Pancreas (tissue), 10 donors: ENCODE results near the gene TOB1. TPM values are rescaled to one million over a fixed set of nuclear protein-coding genes. Genes with fewer than 3 reads are reported as not detected.

ENCODE experiments used
- ATAC-seq, 4 donors: fragments of 200-7000 bp; cut with Tn5 transposase; one replicate each; pipeline versions ENCODE4 v1.8.0 to v1.9.1; 2020; ENCODE audit warnings: mild to moderate bottlenecking in 4 of 4, moderate library complexity in 4 of 4
- DNase-seq, 6 donors: peaks; one replicate each; pipeline ENCODE4 v3.0.0-alpha.2; 2020
- FAIRE-seq: peaks from 2 replicates; lab custom pipeline; 2012; peaks lifted over from hg19 to GRCh38; lab: Jason Lieb, UNC
- H3K27ac ChIP-seq, 4 donors: fragments of 200-600 bp; sonication (generic); 1 replicate in 3 of 4; 2 replicates in 1 of 4; pipeline versions ENCODE4 v1.5.0 to v1.8.0; 2020
- H3K27me3 ChIP-seq, 4 donors: fragments of 200-600 bp; one replicate each; pipeline ENCODE4 v1.8.0; 2021
- H3K36me3 ChIP-seq, 3 donors: fragments of 200-600 bp; sonication (generic) in 1 of 3; one replicate each; pipeline versions ENCODE4 v1.5.0 to v1.8.0; 2020 to 2021
- H3K4me1 ChIP-seq, 3 donors: fragments of 200-600 bp; one replicate each; pipeline ENCODE4 v1.8.0; 2021
- H3K4me3 ChIP-seq, 4 donors: fragments of 200-600 bp; sonication (generic) in 2 of 4; one replicate each; pipeline versions ENCODE4 v1.5.0 to v1.8.0; 2020 to 2021
- H3K9me3 ChIP-seq, 4 donors: fragments of 200-600 bp; one replicate each; pipeline ENCODE4 v1.8.0; 2021
- WGBS, 2 donors: extraction: QIAGEN DNeasy Blood & Tissue Kit; methylation state at CpG; one replicate each; pipeline ENCODE4 v1.1.7; 2013; 5-methylcytosine and 5-hydroxymethylcytosine counted together
- intact Hi-C, 3 donors: fragments of 100-400 bp; cut with DNase I; formaldehyde crosslinking; loops; one replicate each; pipeline versions ENCODE4 v1.11.1 to v1.14.2; 2022
- polyA plus RNA-seq, 2 donors: library from polyadenylated mRNA; stranded (reverse); fragments of 200-250 nt; gene quantifications; one replicate each; pipeline ENCODE4 v1.2.3, GENCODE V29; 2013
- total RNA-seq, 6 donors: library from RNA; stranded (reverse); fragmentation: NEBNext Ultra II Directional in 4 of 6; extraction: Animal tissue kit (Norgen Biotek cat#: 25700) in 4 of 6; gene quantifications; one replicate each; pipeline versions ENCODE4 v1.2.1 to v1.2.4, GENCODE V29; 2021 to 2023
- TF ChIP-seq, protein P1 (sequence below), 4 donors: fragments of 200-600 bp; sonication (generic) in 3 of 4; IDR thresholded peaks; one replicate each; pipeline versions ENCODE4 v1.5.0 to v1.8.0; 2021; ENCODE audit warnings: antibody characterized with exemption in 4 of 4
- donor health status: healthy with polysubstance abuse.
- donor health status: DM: no; HTN: no; CAD: no; lungs with moderate emphysema.
- donor health status: DM: no; HTN: no; CAD: no.
- donor health status: control.
- donor health status: control.
- donor health status: Bipolar disorder and iron deficiency.
- donor health status: DM: yes; HTN: yes; CAD: no.
- donor health status: DM: no; HTN: no; CAD: no.
- donor health status: DM: no; HTN: no; CAD: no.
- donor health status: DM: yes; HTN: yes; CAD: no.

Gene TOB1
- total and polyA plus RNA-seq, 8 donors = 33.1 to 157 (median 78.3) TPM

DNA sequence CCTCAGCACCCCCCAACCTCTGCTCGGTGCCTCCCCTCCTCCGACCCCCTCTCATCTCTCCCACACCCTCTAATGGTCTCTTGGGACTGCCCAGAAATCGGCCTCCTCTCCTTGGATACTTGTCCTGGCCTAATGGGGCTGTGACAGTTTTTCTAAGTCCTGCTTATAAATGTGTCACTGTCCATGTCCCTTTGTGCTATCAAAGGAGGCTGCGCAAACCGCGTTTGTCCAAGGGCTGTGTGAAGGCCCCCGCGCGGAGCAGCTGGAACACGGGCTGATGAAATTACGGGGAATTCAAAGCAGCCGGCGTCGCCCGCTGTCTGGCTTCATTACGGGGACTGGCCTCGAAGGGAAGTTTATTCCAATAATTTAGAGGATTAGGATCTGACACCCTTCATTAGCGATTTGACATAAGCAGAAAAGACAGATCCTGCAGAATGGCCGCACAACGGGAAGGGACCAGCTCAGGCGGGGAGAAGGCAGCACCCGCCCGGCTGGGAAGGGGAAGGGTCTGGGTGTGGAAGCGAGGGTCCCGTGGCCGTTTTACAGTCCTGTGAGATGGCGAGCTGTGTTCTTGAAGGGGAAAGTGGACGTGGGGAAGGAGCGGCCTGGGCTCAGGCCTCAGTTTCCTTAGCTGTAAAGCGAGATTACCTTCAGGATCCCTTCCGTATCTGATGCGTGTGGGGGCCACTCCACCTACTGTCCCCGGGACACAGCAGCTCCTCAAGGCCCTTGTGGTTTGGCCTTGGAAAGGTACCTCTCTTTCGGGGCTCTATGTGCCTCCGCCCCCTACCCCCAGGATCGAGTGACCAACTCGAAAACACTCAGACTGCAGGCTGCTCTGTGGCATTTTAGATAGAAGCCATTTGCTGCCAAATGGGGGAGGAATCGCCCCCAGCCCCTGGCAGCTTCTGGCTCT, 32.4 kb downstream of the TOB1 start:
- ATAC-seq (no peak), FAIRE-seq (no peak), DNase-seq (no peak)
- no peak overlapping the region for H3K4me3 ChIP-seq
- TF ChIP-seq, protein P1, sequence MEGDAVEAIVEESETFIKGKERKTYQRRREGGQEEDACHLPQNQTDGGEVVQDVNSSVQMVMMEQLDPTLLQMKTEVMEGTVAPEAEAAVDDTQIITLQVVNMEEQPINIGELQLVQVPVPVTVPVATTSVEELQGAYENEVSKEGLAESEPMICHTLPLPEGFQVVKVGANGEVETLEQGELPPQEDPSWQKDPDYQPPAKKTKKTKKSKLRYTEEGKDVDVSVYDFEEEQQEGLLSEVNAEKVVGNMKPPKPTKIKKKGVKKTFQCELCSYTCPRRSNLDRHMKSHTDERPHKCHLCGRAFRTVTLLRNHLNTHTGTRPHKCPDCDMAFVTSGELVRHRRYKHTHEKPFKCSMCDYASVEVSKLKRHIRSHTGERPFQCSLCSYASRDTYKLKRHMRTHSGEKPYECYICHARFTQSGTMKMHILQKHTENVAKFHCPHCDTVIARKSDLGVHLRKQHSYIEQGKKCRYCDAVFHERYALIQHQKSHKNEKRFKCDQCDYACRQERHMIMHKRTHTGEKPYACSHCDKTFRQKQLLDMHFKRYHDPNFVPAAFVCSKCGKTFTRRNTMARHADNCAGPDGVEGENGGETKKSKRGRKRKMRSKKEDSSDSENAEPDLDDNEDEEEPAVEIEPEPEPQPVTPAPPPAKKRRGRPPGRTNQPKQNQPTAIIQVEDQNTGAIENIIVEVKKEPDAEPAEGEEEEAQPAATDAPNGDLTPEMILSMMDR (IDR thresholded peaks at IDR 0.05) = no peak
- intact Hi-C loops = loop anchor here in 1 of 3 donors (10.0 kb wide), 1 partner anchor 49 kb away; no protein-coding TSS in a partner anchor
- H3K9me3 ChIP-seq = no peaks in the 10 kb centered on the region
- no peaks in the 10 kb centered on the region for H3K36me3 ChIP-seq
- WGBS, 2 donors = 81 to 89% methylated on average over 38 of the region's 38 CpGs
- peaks cover 0 to 3% (median 0%) of the 10 kb centered on the region in 3 donors for H3K4me1 ChIP-seq
- H3K27ac ChIP-seq = no peak overlapping the region
- no peaks in the 10 kb centered on the region for H3K27me3 ChIP-seq

GRCh38 chr17:50832864-50833381, 33.2 kb downstream of the TOB1 start:
- no peak for FAIRE-seq

DNA sequence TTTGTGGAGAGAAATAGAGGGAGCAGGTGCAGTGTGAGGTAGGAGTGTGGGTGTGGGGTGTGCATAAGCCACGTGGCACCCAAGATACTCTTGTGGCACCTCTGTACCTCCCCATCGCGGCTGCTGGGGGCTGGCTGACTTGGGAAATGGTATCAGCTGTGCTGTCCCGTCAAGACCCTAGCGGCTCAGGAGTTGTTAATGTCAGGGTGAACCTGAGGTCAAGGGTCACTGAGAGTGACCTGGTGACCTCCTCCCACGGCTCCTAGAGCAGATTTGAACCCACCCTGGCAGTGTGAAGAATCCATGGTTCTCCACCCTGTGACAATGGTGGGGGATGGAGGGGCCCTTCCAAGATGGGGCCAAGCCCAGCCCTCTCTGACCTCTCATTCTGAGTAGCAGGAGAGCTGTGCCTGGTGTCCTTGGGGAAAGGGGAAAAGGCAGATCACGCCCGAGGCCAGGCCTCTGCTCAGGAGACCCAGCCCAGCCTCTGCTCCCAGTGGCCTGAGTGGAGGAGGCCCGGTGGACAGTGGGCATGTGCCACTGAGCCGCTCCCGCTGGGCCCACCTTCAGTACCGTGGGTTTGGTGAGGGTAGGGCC, 33.8 kb downstream of the TOB1 start:
- no peak overlapping the region for H3K27ac ChIP-seq
- H3K4me1 ChIP-seq = peaks cover 0 to 3% (median 0%) of the 10 kb centered on the region in 3 donors
- no peak for FAIRE-seq
- H3K27me3 ChIP-seq = no peaks in the 10 kb centered on the region
- H3K4me3 ChIP-seq = no peak overlapping the region
- TF ChIP-seq, protein P1 (IDR thresholded peaks at IDR 0.05) = no peak
- no peaks in the 10 kb centered on the region for H3K9me3 ChIP-seq
- 85 to 88% methylated on average over 12 of the region's 12 CpGs for WGBS, 2 donors
- no peaks in the 10 kb centered on the region for H3K36me3 ChIP-seq
- DNase-seq = no peak
- intact Hi-C loops = loop anchor here in 1 of 3 donors (10.0 kb wide), 1 partner anchor 48 kb away; no protein-coding TSS in a partner anchor
- ATAC-seq = no peak

More at GRCh38 chr17:50832864-50833381, 33.2 kb downstream of the TOB1 start:
- intact Hi-C loops = loop anchor here in 1 of 3 donors (10.0 kb wide), 1 partner anchor 48 kb away; no protein-coding TSS in a partner anchor
- Histone ChIP-seq H3K27ac (no peak overlapping the region), H3K9me3 (no peaks in the 10 kb centered on the region), H3K27me3 (no peaks in the 10 kb centered on the region), H3K4me3 (no peak overlapping the region), H3K36me3 (no peaks in the 10 kb centered on the region), H3K4me1 (peaks cover 0 to 3% (median 0%) of the 10 kb centered on the region in 3 donors)
- DNase-seq (no peak), ATAC-seq (no peak)
- TF ChIP-seq, protein P1 (IDR thresholded peaks at IDR 0.05) = no peak
- 82 to 88% methylated on average over 13 of the region's 13 CpGs for WGBS, 2 donors

GRCh38 chr17:50831471-50831928, 34.7 kb downstream of the TOB1 start:
- 75 to 84% methylated on average over 7 to 11 of the region's 11 CpGs for WGBS, 2 donors
- H3K27me3 ChIP-seq = no peaks in the 10 kb centered on the region
- no peak for ATAC-seq
- TF ChIP-seq, protein P1 (IDR thresholded peaks at IDR 0.05) = no peak
- no peak for FAIRE-seq
- H3K36me3 ChIP-seq = no peaks in the 10 kb centered on the region
- H3K27ac ChIP-seq = no peak overlapping the region
- DNase-seq = no peak
- H3K4me3 ChIP-seq = no peak overlapping the region
- peaks cover 0 to 3% (median 0%) of the 10 kb centered on the region in 3 donors for H3K4me1 ChIP-seq
- intact Hi-C loops = loop anchor here in 1 of 3 donors (10.0 kb wide), 1 partner anchor 47 kb away; no protein-coding TSS in a partner anchor
- H3K9me3 ChIP-seq = no peaks in the 10 kb centered on the region
